ENCODE measurements around the gene COG8.

COG8 gene

GRCh38 chr16:69348222-69348621, 8.9 kb upstream of the COG8 start:
- DNase-seq (ENCODE audit: extremely low read depth in 1 of 2, low read depth in 1 of 2): no peak

GRCh38 chr16:69346683-69347082, 7.3 kb upstream of the COG8 start:
- DNase-seq (ENCODE audit: extremely low read depth in 1 of 2, low read depth in 1 of 2): no peak

GRCh38 chr16:69345923-69346322, 6.6 kb upstream of the COG8 start:
- no peak for DNase-seq (ENCODE audit: extremely low read depth in 1 of 2, low read depth in 1 of 2)

- DNase-seq (ENCODE audit: extremely low read depth in 1 of 2, low read depth in 1 of 2): no peak
These were observed 4.8 kb upstream of the COG8 start for GRCh38 chr16:69344171-69344570.

- DNase-seq (ENCODE audit: extremely low read depth in 1 of 2, low read depth in 1 of 2): no peak
These were observed 806 bp upstream of the COG8 start for GRCh38 chr16:69340095-69340644.

- no peak for DNase-seq (ENCODE audit: extremely low read depth in 1 of 2, low read depth in 1 of 2)
These were observed 641 bp downstream of the COG8 start for GRCh38 chr16:69338557-69339288.

- DNase-seq (ENCODE audit: extremely low read depth in 1 of 2, low read depth in 1 of 2): no peak
These were observed 4.7 kb downstream of the COG8 start for GRCh38 chr16:69334696-69335095.

- DNase-seq (ENCODE audit: extremely low read depth in 1 of 2, low read depth in 1 of 2): peak; percentile 43 to 73
These were observed 8.9 kb downstream of the COG8 start, which contains the start of gene PDF for GRCh38 chr16:69330286-69331109. PDF (minus strand) TSS chr16:69330588; CDS start chr16:69330570, 18 bp downstream.

GRCh38 chr16:69329369-69330285, 9.7 kb downstream of the COG8 start:
- DNase-seq (ENCODE audit: extremely low read depth in 1 of 2, low read depth in 1 of 2): peak in 1 of 2 donors; percentile 22

- no peak for DNase-seq (ENCODE audit: extremely low read depth in 1 of 2, low read depth in 1 of 2)
These were observed 10.5 kb downstream of the COG8 start for GRCh38 chr16:69328854-69329316.

- no peak for DNase-seq (ENCODE audit: extremely low read depth in 1 of 2, low read depth in 1 of 2)
These were observed 11.6 kb downstream of the COG8 start for GRCh38 chr16:69327585-69328310.

GRCh38 chr16:69326172-69326873, 13.0 kb downstream of the COG8 start:
- DNase-seq (ENCODE audit: extremely low read depth in 1 of 2, low read depth in 1 of 2): no peak

GRCh38 chr16:69325784-69326171, 13.6 kb downstream of the COG8 start:
- no peak for DNase-seq (ENCODE audit: extremely low read depth in 1 of 2, low read depth in 1 of 2)

GRCh38 chr16:69324585-69325253, 14.6 kb downstream of the COG8 start:
- no peak for DNase-seq (ENCODE audit: extremely low read depth in 1 of 2, low read depth in 1 of 2)

GRCh38 chr16:69324013-69324531, 15.3 kb downstream of the COG8 start:
- DNase-seq (ENCODE audit: extremely low read depth in 1 of 2, low read depth in 1 of 2): no peak

GRCh38 chr16:69323415-69323814, 15.9 kb downstream of the COG8 start:
- no peak for DNase-seq (ENCODE audit: extremely low read depth in 1 of 2, low read depth in 1 of 2)

GRCh38 chr16:69322343-69322742, 17.0 kb downstream of the COG8 start:
- no peak for DNase-seq (ENCODE audit: extremely low read depth in 1 of 2, low read depth in 1 of 2)

- DNase-seq (ENCODE audit: extremely low read depth in 1 of 2, low read depth in 1 of 2): no peak
These were observed 18.3 kb downstream of the COG8 start for GRCh38 chr16:69321080-69321479.

GRCh38 chr16:69320740-69321073, 18.7 kb downstream of the COG8 start:
- no peak for DNase-seq (ENCODE audit: extremely low read depth in 1 of 2, low read depth in 1 of 2)
